Adrenal gland (tissue), 12 donors: ENCODE data around the gene CBARP. TPM values are rescaled to one million over a fixed set of nuclear protein-coding genes. Genes with fewer than 3 reads are reported as not detected.

Source experiments
- DNase-seq, 7 donors: peaks; one replicate each; pipeline ENCODE4 v3.0.0-alpha.2; 2019 to 2020
- H3K27ac ChIP-seq, 5 donors: fragments of 200-600 bp; sonication (generic) in 4 of 5; 1 replicate in 3 of 5; 2 replicates in 2 of 5; pipeline versions ENCODE4 v1.5.1 to v1.8.0; 2016 to 2020; ENCODE audit warnings: mild to moderate bottlenecking in 1 of 5
- H3K27me3 ChIP-seq: fragments of 200-600 bp; 2 replicates; pipeline ENCODE4 v1.8.0; 2021
- H3K36me3 ChIP-seq, 2 donors: fragments of 200-600 bp; replicated peaks in 1 of 2; 1 replicate in 1 of 2; 2 replicates in 1 of 2; pipeline versions ENCODE4 v1.5.1 to v1.8.0; 2018 to 2022
- H3K4me1 ChIP-seq, 2 donors: fragments of 200-600 bp; replicated peaks in 1 of 2; 1 replicate in 1 of 2; 2 replicates in 1 of 2; pipeline versions ENCODE4 v1.5.1 to v1.8.0; 2018 to 2021
- H3K4me3 ChIP-seq, 4 donors: fragments of 200-600 bp; sonication (generic) in 3 of 4; one replicate each; pipeline ENCODE4 v1.5.1; 2016 to 2018
- H3K9me3 ChIP-seq, 3 donors: fragments of 200-600 bp; sonication (generic) in 1 of 3; replicated peaks in 1 of 3; 1 replicate in 2 of 3; 2 replicates in 1 of 3; pipeline versions ENCODE4 v1.5.1 to v1.8.0; 2016 to 2021
- POLR2A ChIP-seq, 2 donors: fragments of 450-650 bp; IDR thresholded peaks; one replicate each; pipeline ENCODE4 v1.6.1; 2017; ENCODE audit warnings: antibody characterized with exemption in 2 of 2, mild to moderate bottlenecking in 2 of 2, moderate library complexity in 1 of 2
- WGBS, 4 donors: extraction: QIAGEN DNeasy Blood & Tissue Kit in 2 of 4; methylation state at CpG; one replicate each; pipeline versions ENCODE4 v1.1.5 to v1.1.7; 2013 to 2017; 5-methylcytosine and 5-hydroxymethylcytosine counted together
- intact Hi-C, 2 donors: fragments of 100-400 bp; cut with DNase I; formaldehyde crosslinking; loops; one replicate each; pipeline versions ENCODE4 v1.14.1 to v1.15.0; 2022 to 2023
- polyA plus RNA-seq, 3 donors: library from polyadenylated mRNA; stranded (reverse); fragments of 200-250 nt in 2 of 3; fragments of 350-450 nt in 1 of 3; fragmentation: Illumina TruSeq in 1 of 3; extraction: RNeasy Lipid Tissue Mini Kit (QIAGEN cat#74804) in 1 of 3; gene quantifications; one replicate each; pipeline ENCODE4 v1.2.3, GENCODE V29; 2013 to 2014
- total RNA-seq, 9 donors: library from RNA; depleted of rRNA in 4 of 9; stranded (reverse); fragments of >200 nt in 4 of 9; fragments of 120-200 nt in 1 of 9; fragmentation: NEBNext Ultra II Directional in 1 of 9; extraction: Animal tissue kit (Norgen Biotek cat#: 25700) in 1 of 9; gene quantifications; one replicate each; pipeline versions ENCODE4 v1.1.0 to v1.2.4, GENCODE V29; 2013 to 2023
- TF ChIP-seq, protein P1 (sequence below), 6 experiments: fragments of 450-650 bp in 4 of 6; fragments of 200-600 bp in 2 of 6; sonication (generic) in 1 of 6; IDR thresholded peaks; 1 replicate in 5 of 6; 2 replicates in 1 of 6; pipeline versions ENCODE4 v1.5.1 to v1.8.0; 2016 to 2021; ENCODE audit warnings: antibody characterized with exemption in 6 of 6, mild to moderate bottlenecking in 2 of 6, moderate library complexity in 1 of 6
- donor health status: healthy with polysubstance abuse.
- donor health status: Bipolar disorder and iron deficiency.
- donor health status: DM: yes; HTN: yes; CAD: no.
- donor health status: DM: no; HTN: no; CAD: no.
- donor health status: DM: no; HTN: no; CAD: no.
- donor health status: DM: yes; HTN: yes; CAD: no.

The CBARP gene
- total and polyA plus RNA-seq, 12 donors: 0.09 to 9.3 (median 1.8) TPM; not detected in 2

DNA sequence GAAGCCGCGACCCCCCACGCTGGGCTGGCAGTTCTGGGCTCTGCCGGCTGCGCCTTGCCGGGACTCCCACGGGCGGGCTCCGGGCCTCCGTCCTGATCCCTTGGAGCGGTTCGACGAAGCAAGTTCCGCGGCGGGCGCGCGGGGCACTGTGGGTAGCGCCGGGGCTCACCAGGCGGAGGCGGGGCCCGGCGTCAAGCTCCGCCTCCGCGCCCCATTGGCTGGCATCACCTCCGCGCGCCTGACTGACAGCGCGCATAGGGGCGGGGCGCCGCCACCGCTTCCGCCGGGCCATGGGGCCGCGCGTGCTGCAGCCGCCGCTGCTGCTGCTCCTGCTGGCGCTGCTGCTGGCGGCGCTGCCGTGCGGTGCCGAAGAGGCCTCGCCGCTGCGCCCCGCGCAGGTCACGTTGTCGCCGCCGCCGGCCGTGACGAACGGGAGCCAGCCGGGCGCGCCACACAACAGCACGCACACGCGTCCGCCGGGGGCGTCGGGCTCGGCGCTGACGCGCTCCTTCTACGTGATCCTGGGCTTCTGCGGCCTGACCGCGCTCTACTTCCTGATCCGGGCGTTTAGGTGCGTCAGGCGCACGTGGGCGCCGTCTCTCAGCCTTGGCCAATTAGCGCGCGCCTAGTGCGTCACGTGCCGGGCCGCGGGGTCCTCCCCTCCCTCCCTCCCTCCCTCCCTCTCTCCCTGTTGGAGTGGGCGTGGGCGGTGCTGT is 37.6 kb upstream of the CBARP start, which contains the start of gene FAM174C:
TSS of gene FAM174C (plus strand) at position 271 of the 716 bp plus-strand sequence. CDS start at position 291, 20 bp downstream.
- peaks cover 0 to 64% of the 10 kb centered on the region in 2 donors for H3K36me3 ChIP-seq
- peaks cover 40 to 58% of the 10 kb centered on the region in 2 donors for H3K4me1 ChIP-seq
- intact Hi-C loops: loop anchor here in 1 of 2 donors (10.0 kb wide), 1 partner anchor 159 kb away; the partner anchor contains the start of gene RPS15
- WGBS, 4 donors: 0% methylated on average over 8 to 92 of the region's 98 CpGs; no CpG with 5 or more reads in 1 of the 4 donors
- TF ChIP-seq, protein P1, sequence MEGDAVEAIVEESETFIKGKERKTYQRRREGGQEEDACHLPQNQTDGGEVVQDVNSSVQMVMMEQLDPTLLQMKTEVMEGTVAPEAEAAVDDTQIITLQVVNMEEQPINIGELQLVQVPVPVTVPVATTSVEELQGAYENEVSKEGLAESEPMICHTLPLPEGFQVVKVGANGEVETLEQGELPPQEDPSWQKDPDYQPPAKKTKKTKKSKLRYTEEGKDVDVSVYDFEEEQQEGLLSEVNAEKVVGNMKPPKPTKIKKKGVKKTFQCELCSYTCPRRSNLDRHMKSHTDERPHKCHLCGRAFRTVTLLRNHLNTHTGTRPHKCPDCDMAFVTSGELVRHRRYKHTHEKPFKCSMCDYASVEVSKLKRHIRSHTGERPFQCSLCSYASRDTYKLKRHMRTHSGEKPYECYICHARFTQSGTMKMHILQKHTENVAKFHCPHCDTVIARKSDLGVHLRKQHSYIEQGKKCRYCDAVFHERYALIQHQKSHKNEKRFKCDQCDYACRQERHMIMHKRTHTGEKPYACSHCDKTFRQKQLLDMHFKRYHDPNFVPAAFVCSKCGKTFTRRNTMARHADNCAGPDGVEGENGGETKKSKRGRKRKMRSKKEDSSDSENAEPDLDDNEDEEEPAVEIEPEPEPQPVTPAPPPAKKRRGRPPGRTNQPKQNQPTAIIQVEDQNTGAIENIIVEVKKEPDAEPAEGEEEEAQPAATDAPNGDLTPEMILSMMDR (IDR thresholded peaks at IDR 0.05): peak in 2 of 6 experiments; percentile 3 to 23
- peak; percentile 70 to 74 for TF ChIP-seq POLR2A (IDR thresholded peaks at IDR 0.05)
- peak within 1 kb of the TSS in 2 of 4 donors; percentile 31 to 78 for H3K4me3 ChIP-seq
- peak within 1 kb of the TSS; percentile 51 to 99 (median 98) for H3K27ac ChIP-seq
- no peaks in the 10 kb centered on the region for H3K27me3 ChIP-seq
- peak; percentile 95 to 98 (median 97) for DNase-seq
- no peaks in the 10 kb centered on the region for H3K9me3 ChIP-seq

DNA sequence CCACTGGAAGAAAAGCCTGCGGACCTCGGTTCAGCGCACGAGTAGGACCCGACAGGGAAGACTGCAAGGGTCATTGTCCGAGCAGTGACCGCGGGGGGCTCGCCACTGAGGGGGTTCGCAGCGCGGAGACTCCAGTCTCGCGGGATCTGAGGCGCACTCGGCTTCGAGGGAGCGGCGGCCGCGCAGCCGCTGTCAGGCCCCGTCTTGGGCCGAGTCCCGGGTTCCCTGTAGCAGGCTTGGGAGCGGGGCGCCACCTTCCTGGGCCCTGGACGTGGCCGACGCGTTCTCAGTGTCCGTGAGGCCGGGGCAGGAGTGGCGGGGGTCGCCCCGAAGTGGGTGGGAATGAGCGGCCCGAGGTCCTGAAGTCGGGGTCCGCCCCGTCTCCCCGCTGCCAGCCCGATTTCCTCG is 37.1 kb upstream of the CBARP start:
- Histone ChIP-seq H3K27ac (peak overlapping the region; percentile 51 to 99 (median 98)), H3K27me3 (no peaks in the 10 kb centered on the region), H3K4me1 (peaks cover 46 to 63% of the 10 kb centered on the region in 2 donors), H3K36me3 (peaks cover 0 to 64% of the 10 kb centered on the region in 2 donors), H3K9me3 (no peaks in the 10 kb centered on the region), H3K4me3 (peak overlapping the region in 2 of 4 donors; percentile 17 to 78)
- intact Hi-C loops: loop anchor here in 1 of 2 donors (10.0 kb wide), 1 partner anchor 160 kb away; the partner anchor contains the start of gene RPS15
- peak in 1 of 7 donors; percentile 47 for DNase-seq
- WGBS, 4 donors: 20 to 54% (median 33%) methylated on average over 5 to 44 of the region's 44 CpGs
- TF ChIP-seq POLR2A (IDR thresholded peaks at IDR 0.05): no peak
- TF ChIP-seq, protein P1 (IDR thresholded peaks at IDR 0.05): no peak

DNA sequence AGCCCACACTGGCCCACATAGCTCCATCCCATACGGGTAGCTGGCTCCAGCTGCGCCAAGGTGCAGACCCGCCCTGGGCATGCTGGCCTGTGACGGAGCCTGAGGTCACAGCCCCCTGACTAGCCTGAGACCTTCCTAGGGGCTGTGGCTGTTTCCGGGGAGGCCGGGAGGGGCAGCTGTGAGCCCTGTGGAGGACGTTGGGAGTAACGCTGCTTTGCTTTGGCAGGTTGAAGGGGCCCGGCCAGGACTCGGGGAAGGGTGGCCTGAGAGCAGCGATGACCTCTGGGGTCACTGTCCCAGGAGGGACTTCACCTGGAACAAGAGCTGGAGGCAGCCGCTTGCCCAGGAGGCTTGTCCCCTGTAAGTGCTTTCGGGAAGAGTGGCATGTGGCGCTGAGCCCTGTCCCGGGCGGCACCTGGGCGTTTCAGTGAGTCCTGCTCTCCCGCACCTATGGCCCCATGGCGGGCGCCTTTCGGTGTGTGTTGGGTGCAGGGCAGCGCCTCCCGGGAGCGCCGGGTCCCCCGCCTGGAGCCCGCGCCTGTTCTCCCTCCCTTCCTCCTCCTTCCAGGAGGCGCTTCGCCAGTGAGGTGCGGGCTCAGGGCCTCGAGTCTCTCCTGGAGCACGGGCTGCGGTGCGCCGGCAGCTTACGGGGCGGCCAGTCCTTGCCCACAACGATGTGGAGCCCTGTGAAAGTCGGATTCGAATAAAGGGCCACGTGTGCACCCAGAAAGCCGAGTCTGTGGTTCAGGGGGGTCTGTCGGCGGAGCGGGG is 36.5 kb upstream of the CBARP start:
- intact Hi-C loops: loop anchor here in 1 of 2 donors (10.0 kb wide), 1 partner anchor 161 kb away; the partner anchor contains the start of gene RPS15
- peaks cover 0 to 62% of the 10 kb centered on the region in 2 donors for H3K36me3 ChIP-seq

More for the DNA sequence above, 36.5 kb upstream of the CBARP start:
- 59 to 73% (median 67%) methylated on average over 34 to 46 of the region's 46 CpGs for WGBS, 4 donors
- Histone ChIP-seq H3K4me3 (peak overlapping the region in 1 of 4 donors; percentile 78), H3K27ac (peak overlapping the region; percentile 51 to 99 (median 98)), H3K27me3 (no peaks in the 10 kb centered on the region), H3K4me1 (peaks cover 47 to 64% of the 10 kb centered on the region in 2 donors), H3K9me3 (no peaks in the 10 kb centered on the region)
- TF ChIP-seq, protein P1 (IDR thresholded peaks at IDR 0.05): no peak
- TF ChIP-seq POLR2A (IDR thresholded peaks at IDR 0.05): no peak
- DNase-seq: peak in 4 of 7 donors; percentile 46 to 74 (median 62)
